Esophagus mucosa (tissue), 1 donor: Measurements from ENCODE around the gene CD74. TPM values are rescaled to one million over a fixed set of nuclear protein-coding genes. Genes with fewer than 3 reads are reported as not detected.
"Not testable (repeated sequence)": the region's sequence is repeated elsewhere in the genome, so short reads cannot be mapped to it uniquely, and the experiment has no call there.

Source experiments
- ATAC-seq: fragments of 200-7000 bp; cut with Tn5 transposase; one replicate; pipeline ENCODE4 v1.9.1; 2020
- total RNA-seq: library from RNA; stranded (reverse); gene quantifications from one replicate; pipeline ENCODE4 v1.2.4, GENCODE V29; 2023
- donor health status: DM: yes; HTN: yes; CAD: no.

CD74 gene
- total RNA-seq, 1 donor from 2014 or later: 125 TPM

GRCh38 chr5:150441813-150442698 lies 29.3 kb upstream of the CD74 start:
- ATAC-seq: peak; percentile 18

DNA sequence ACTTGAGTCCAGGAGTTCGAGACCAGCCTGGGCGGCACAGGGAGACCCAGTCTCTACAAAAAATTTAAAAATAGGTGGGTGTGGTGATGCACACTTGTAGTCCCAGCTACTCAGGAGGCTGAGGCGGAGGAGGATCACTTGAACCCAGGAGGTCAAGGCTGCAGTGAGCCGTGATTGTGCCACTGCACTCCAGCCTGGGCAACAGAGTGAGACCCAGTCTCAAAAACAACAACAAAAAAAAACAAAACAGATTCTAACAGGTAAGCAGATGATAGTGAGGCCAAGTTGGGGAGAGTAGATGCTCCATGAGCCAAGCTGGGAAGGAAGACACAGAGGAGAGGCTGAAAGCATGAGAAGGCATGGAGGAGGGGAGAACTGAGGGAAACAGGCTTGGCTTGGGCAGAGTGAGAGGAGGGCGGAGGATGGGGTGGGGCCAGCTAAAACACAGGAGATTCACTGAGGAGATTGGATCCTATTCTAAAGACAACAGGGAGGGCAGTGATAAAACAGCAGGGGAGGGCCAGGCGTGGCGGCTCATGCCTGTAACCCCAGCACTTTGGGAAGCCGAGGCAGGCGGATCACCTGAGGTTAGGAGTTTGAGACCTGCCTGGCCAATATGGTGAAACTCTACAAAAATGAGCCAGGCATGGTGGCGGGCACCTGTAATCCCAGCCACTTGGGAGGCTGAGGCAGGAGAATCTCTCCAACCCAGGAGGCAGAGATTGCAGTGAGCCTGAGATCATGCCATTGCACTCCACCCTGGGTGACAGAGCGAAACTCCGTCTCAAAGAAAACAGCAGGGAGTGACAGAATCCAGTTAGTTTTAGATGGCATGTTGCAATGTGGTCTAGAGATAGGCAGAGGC lies 28.5 kb upstream of the CD74 start:
- peak; percentile 30 for ATAC-seq

GRCh38 chr5:150438873-150439546 lies 26.3 kb upstream of the CD74 start:
- no peak for ATAC-seq

GRCh38 chr5:150436141-150436680 lies 23.5 kb upstream of the CD74 start:
- peak; percentile 86 for ATAC-seq

DNA sequence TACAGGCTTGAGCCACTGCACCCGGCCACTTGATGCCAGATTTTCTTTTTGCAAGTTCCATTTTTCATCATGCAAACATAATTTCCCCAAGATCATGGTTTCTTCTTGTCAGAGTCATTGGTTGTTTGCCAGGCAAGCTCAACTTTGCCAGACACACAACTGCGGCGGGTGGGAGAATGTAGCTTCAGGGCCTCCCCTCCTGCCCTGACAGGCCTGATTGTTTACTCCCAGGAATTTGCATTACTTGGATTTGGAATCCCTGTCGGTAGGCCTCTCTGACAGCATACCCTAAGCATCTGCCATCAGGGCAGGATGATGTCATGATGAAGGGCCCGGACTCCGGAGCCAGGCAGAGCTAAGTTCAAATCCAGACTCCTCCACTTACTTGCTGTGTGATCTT lies 21.8 kb upstream of the CD74 start:
- peak; percentile 49 for ATAC-seq

DNA sequence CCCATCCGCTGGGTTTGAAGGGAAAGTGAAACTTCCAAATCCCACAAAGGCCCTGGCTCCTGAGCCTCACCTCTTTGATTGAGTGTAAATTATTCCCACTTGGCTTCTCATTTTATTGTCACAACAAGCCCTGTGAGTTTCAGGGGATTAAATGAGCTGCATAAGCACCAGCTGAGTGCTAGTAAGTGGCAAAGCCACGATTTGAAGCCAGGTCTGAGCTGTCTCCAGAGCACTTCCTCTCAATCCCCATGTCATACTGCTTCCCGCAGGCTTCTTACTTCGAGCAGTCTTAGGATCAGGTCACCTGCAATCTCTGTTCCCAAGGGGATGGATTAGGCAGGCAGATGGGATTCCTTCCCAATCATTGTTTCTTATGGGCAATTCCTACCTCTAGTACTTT lies 18.9 kb upstream of the CD74 start:
- ATAC-seq: no peak

- ATAC-seq: peak; percentile 56
These were observed 18.3 kb upstream of the CD74 start for GRCh38 chr5:150431048-150431447.

- no peak for ATAC-seq
These were observed 16.7 kb upstream of the CD74 start for GRCh38 chr5:150429410-150429873.

GRCh38 chr5:150428978-150429377 lies 16.3 kb upstream of the CD74 start:
- ATAC-seq: no peak

GRCh38 chr5:150428106-150428876 lies 15.6 kb upstream of the CD74 start:
- ATAC-seq: no peak

GRCh38 chr5:150426165-150426564 lies 13.5 kb upstream of the CD74 start:
- ATAC-seq: not testable (repeated sequence)

GRCh38 chr5:150422758-150423157 lies 10.0 kb upstream of the CD74 start:
- no peak for ATAC-seq

DNA sequence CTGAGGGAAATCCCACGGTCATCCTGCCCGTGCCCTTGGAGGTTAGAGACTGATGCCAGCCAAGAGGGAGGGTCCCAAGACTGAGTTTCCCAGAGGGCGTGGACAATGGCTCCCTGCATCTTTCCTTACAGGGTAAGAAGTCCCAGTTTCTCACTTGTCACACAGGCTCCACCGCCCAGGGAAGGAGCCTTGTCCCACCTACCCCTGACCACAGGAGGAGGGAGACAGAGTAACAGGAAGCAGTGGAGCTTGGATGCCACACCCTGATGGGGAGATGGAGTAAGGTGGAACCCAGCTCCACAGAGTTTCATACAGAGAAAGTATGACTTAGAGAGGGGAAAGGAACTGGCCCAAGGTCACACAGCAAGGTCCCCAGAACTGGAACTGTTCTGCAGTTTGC lies 9.4 kb upstream of the CD74 start:
- no peak for ATAC-seq

- peak; percentile 65 for ATAC-seq
These were observed 7.0 kb upstream of the CD74 start for GRCh38 chr5:150419630-150420270.

GRCh38 chr5:150413902-150414790 lies 1.4 kb upstream of the CD74 start:
- not testable (repeated sequence) for ATAC-seq

GRCh38 chr5:150413176-150413901 lies 629 bp upstream of the CD74 start:
- ATAC-seq: no peak

GRCh38 chr5:150411245-150411979 lies 1.3 kb downstream of the CD74 start:
- ATAC-seq: peak; percentile 4

DNA sequence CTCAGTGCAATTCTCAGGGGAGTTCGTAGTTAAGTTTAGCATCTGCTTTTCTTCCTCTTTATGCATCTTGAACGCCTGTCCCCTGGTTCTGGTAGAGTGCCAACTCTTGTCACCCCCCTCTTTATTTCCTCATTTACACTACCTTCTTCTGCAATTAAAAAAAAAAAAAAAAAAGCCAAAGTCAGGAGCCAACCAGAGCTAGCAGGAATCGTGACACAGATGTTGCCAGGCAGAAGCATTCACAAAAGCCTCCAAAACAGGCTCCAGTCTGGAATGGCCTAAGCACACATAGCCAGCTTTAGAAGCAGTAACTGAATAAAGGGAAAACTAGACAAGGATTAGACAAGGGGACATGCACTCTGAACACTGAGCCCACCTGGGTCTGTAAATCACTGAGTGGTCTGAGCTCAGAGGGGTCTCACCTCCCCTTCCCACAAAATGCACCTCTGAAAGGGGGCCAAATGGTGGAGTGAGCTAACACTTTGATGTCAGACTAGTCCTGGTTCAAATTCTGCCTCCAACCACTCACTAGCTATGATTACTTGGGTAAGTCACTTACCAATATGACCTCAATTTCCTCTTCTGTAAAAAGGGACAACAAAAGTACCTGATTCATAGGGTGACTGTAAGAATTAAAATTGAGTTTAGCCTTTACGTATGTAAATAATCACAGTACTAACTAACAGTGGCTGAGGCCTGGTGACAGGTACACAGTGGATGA lies 2.0 kb downstream of the CD74 start:
- peak; percentile 62 for ATAC-seq
